Measurements from ENCODE around the gene PIK3C2B. TPM values are rescaled to one million over a fixed set of nuclear protein-coding genes. Genes with fewer than 3 reads are reported as not detected.

The PIK3C2B gene
- total RNA-seq, 2 donors from 2014 or later: 33.7 to 36.9 TPM

DNA sequence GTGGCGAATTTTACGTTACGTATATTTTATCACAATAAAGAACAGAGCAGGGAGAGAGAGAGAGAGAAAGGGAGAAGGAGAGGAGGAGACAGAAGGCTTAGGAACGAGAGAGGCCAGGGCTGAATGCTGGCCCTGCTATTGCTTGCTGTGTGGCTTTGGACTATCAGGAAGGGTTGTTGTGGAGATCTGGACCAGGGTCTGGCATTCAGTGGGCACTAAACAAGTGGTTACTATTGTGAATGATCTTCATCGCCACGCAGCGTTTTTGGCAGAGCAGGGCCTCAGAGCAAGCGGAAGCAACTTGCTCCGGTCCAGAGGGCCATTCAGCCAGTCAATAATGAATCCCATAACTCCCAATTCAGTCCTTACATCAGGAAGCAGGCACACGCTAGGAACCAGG, 26.4 kb downstream of the PIK3C2B start:
- intact Hi-C loops (cut with DNase I): no loop called here
- no peak for DNase-seq (ENCODE audit: low spot score)

GRCh38 chr1:204466416-204467405, 27.9 kb downstream of the PIK3C2B start:
- intact Hi-C loops (cut with DNase I): no loop called here

DNA sequence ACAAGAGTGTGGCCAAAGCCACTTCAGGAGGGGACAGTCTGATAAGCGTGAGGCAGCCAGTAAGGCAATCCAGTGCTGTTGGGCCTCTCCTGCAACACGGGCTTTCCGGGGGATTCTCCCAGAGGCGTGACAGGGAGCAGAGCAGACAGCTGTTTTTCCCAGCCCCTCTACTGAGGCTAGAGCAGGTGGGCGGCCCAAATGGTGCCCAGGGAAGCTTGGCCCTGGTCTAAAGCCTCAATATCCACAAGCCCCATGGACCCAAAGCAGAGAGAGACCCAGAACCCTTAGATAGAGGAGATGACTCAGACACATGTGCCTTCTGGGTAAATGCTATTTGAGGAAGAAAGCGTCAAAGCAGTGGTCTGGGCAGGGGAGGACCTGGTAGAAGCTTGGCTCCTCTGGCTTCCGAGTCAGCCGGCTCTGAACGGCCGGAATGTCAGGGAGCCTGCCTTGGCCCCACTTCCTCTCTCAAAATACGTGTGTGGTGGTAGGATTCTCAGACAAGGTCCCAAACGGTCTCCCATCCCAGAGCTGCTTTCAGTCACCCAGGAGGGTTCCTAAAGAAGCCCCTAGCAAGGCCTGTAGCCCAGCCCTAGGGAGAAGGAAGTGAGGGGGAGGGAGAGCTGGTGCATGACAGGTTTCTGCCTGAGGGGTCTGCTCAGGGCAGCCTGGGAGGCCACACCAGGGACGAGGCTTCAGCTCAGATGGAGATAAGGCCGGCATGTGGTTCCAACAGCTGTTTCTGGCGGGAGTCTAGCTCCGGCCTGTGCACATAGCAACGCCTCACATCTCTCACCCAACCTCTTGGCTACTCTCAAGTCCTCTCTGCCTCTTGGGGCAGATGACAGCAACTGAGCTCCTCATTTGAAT, 28.8 kb downstream of the PIK3C2B start:
- no peak for DNase-seq (ENCODE audit: low spot score)
- intact Hi-C loops (cut with DNase I): no loop called here

More at GRCh38 chr1:204466416-204467405, 27.9 kb downstream of the PIK3C2B start:
- DNase-seq (ENCODE audit: low spot score): no peak

GRCh38 chr1:204464701-204465100, 29.9 kb downstream of the PIK3C2B start:
- intact Hi-C loops (cut with DNase I): no loop called here
- no peak for DNase-seq (ENCODE audit: low spot score)

DNA sequence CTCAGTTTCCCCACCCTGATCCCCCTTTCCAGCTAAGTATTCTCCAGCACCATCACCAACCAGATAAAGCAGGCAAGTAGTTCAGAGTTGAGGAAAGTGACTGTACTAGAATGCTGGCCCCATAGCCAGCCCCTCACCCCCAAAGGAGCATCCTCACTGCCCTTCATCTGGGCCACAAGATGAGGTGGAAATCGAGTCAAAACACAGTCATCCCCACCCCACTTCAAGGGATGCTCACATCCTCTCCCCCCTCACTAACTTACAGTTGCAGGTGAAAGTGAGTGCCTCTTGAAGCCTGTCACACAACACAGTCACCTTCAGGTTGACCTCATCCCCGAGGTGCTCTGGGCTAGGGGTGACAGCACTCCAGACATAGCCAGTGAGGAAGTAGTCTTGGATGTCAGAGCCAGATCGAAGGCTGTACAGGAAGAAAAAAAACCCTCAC, 30.4 kb downstream of the PIK3C2B start:
- no peak for DNase-seq (ENCODE audit: low spot score)
- intact Hi-C loops (cut with DNase I): no loop called here

DNA sequence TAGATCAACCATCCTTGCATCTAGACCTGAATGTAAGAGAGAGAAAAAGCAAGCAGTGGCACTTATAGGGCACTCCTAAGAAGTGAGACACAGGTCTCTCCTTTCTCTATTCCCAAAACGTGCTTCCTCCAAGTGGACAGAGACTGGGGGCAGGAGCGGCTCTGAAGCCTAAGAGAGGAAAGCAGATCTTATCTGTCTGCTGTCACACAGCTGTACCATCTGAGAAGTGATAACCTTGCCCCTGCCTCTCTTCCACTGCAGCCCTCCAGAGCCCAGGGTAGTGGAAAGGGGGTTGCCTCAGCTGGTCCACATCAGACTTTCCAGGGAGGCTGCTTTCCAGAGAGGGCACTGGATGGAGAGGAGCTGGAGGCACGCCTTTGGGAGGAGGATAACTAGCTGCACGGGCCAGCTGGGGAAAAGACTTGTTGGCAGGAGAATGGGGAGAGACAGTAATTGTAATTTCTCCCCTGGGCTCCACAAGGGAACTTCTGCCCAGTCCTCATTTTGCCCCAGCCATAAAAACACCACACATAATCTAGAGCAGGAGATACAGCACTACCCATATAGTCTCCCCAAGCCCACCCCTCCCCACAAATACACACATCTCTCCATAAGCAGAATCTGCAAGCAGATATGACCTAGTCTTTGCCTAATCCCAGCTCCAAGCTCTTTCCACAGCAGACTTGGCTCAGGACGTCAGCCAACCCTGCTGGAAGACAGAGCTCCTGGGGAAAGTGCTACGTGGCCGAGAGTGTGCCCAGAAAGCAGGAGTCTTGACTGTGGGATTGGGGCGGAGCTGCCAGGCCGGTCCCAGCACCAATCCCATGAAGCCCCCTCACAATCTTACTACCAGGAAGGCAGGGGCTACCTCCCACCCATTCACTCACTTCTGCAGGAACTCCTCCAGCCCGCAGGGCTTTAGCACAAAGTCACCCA, 31.2 kb downstream of the PIK3C2B start:
- intact Hi-C loops (cut with DNase I): no loop called here
- peak; percentile 89 for DNase-seq (ENCODE audit: low spot score)

DNA sequence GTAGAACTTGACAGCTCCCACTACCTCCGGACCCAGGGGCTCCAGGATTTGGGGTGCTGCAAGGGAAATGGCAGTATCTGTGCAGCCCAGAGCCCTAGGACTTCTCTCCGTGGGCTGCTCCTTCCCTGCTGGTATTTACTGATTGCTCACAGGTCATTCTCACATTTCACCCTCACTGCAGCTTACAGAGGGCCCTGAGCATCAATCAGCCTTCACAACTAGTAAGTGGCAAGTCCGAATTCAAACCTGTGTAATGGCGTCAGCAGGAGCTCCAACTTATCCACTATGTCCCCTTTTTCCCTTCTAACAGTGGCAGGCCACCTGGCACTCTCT, 32.4 kb downstream of the PIK3C2B start:
- intact Hi-C loops (cut with DNase I): no loop called here
- no peak for DNase-seq (ENCODE audit: low spot score)

DNA sequence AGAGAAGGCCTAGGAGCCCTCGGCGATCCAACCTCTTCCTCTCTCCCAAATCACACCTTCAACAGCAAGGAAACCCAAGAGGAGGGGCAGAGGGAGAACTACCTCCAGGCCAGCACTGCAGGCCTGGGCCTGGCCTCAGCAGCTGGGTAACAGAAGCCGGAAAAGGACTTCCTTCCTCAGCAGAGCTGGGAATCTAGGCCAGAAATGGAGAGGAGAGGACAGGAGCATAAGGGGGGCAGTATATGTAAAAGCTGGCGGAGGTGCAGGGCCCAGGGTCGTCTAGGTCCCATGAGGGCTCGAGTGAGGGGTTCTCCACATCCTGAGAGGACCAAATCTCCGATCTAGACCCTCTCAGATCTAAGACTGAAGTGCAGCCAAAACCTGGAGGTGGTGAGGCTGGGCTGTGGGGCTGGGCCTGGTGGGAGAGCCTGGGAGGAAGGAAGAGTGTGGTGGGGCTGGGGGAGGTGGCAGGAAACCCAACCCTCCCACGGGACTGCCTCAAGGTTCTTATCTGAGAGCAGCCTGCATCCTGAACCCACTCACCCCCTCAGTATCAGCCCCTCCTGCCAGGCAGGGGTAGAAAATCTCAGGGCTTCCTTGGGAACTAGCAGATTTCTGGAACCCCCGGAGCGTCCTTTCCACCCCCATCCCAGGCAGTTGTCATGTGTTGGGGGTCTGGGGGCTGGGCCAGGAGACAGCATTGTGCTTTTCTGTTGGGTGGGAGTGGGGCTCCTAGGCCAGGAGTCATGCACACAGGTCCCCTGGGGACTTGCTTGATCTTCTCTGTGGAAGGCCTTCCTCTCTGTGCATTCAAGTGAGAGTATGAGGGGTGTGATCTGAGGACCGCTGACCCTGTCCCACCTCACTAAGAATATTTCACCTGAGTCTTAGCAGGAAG, 33.0 kb downstream of the PIK3C2B start:
- intact Hi-C loops (cut with DNase I): no loop called here
- peak; percentile 80 for DNase-seq (ENCODE audit: low spot score)

GRCh38 chr1:204460346-204460745, 34.3 kb downstream of the PIK3C2B start:
- intact Hi-C loops (cut with DNase I): no loop called here
- DNase-seq (ENCODE audit: low spot score): no peak

DNA sequence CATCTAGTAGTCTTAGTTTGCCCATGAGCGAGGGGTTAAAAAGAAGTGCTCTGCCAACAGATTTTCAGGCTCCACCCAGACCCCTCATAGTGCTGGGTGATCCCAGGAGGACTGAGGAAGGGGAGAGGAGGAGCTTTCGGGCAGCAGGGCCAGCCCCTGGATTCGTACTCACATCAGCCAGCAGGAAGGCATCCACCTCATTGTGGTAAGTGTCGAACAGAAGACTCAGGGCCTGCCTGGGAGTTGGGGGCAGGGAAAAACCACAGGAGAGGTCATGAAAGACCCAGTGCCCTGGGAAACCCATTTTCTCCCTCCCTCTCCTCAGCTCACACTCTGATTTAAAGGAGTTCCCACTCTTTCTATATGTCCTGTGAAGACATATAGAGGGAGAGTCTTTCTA, 34.9 kb downstream of the PIK3C2B start:
- no peak for DNase-seq (ENCODE audit: low spot score)
- intact Hi-C loops (cut with DNase I): loop anchor here in 1 of 2 donors (10.0 kb wide), 1 partner anchor 305 kb away; no protein-coding TSS in a partner anchor

DNA sequence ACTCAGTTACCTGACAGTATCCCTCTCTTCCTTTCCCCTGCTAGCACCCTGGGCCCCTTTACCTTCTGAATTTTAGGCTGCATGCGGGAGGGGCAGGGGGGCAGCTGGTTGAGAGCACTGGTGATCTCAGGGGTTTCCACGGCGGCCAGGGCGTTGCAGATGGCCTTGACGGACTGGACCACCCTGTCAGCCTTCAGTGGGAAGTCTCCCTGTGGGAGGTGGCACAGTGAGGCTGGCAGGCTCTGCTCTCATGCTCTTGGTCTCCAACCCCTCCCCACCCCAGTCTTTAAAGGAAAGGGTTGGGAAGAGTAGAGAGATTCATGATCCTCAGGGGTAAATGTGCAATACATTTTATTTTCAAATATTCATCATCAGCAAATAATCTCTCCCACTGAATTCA, 36.9 kb downstream of the PIK3C2B start:
- DNase-seq (ENCODE audit: low spot score): peak; percentile 38
- intact Hi-C loops (cut with DNase I): loop anchor here in 1 of 2 donors (10.0 kb wide), 1 partner anchor 307 kb away; no protein-coding TSS in a partner anchor

DNA sequence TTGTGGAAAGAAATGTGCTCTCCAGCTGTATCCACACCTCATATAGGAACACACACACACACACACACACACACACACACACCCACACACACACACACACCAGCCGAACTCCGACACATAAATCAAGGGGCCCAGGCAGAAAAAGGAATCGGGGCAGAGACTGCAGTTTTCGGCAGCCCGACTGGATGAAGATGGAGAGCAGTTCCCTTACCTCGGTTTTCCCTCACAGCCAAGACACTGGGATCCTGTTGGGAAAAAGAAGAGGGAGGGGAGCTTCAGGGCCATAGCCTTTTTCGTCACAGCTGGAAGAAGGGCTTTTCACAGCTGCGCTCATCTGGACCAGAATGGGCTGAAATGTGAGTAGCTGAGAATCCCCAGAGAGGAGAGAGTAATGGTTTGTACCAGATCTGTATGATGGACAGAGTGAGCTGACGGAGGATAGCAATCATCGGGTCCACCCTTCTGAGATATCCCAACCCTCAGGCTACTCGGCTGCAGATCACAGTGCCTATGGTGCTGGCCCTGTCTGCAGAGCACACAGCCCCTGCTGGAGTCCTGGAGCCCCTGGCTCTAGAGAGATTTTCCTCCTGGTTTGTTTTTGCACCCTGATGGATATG, 37.7 kb downstream of the PIK3C2B start:
- intact Hi-C loops (cut with DNase I): loop anchor here in 1 of 2 donors (10.0 kb wide), 1 partner anchor 308 kb away; no protein-coding TSS in a partner anchor

DNA sequence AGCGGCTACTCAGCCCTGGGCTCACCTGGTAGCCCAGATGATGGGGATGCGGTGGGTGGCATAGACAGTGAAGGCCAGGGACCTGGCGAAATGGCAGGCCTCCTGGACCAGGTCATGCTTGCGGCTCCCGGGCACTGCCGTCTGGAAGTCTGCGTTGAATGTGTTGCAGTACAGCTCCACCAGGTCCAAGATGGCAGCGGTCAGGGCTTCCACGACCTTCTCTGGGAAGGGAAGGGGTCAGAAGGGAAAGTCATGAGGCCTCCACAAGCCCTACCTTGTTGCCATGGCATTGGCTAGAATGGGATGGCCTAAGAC, 38.8 kb downstream of the PIK3C2B start:
- DNase-seq (ENCODE audit: low spot score): peak; percentile 32
- intact Hi-C loops (cut with DNase I): loop anchor here in 1 of 2 donors (10.0 kb wide), 1 partner anchor 309 kb away; no protein-coding TSS in a partner anchor

More for the DNA sequence above, 37.7 kb downstream of the PIK3C2B start:
- DNase-seq (ENCODE audit: low spot score): peak; percentile 48

- intact Hi-C loops (cut with DNase I): loop anchor here in 1 of 2 donors (10.0 kb wide), 1 partner anchor 310 kb away; no protein-coding TSS in a partner anchor
- peak; percentile 66 for DNase-seq (ENCODE audit: low spot score)
These were observed 39.4 kb downstream of the PIK3C2B start for GRCh38 chr1:204455063-204455830.

- intact Hi-C loops (cut with DNase I): loop anchor here in 1 of 2 donors (10.0 kb wide), 1 partner anchor 310 kb away; no protein-coding TSS in a partner anchor
- DNase-seq (ENCODE audit: low spot score): peak; percentile 6
These were observed 40.1 kb downstream of the PIK3C2B start for GRCh38 chr1:204454476-204454875.

- intact Hi-C loops (cut with DNase I): loop anchor here in 1 of 2 donors (10.0 kb wide), 1 partner anchor 312 kb away; no protein-coding TSS in a partner anchor
- peak; percentile 49 for DNase-seq (ENCODE audit: low spot score)
These were observed 41.3 kb downstream of the PIK3C2B start for GRCh38 chr1:204453141-204453772.
